HepG2 (cell line): Measurements from ENCODE around the gene ANKRD22. TPM values are rescaled to one million over a fixed set of nuclear protein-coding genes. Genes with fewer than 3 reads are reported as not detected.

ENCODE experiments used
- ATAC-seq: fragments of 200-7000 bp; cut with Tn5 transposase; 3 replicates; pipeline ENCODE4 v1.9.1; 2020; ENCODE audit warnings: mild to moderate bottlenecking, moderate library complexity
- BruUV-seq: library from RNA; stranded (reverse); fragments of 400-500 nt; replicated peaks from 2 replicates; lab custom pipeline; 2021; lab: Mats Ljungman, UMichigan
- CTCF ChIA-PET: fragments of 300-600 bp; formaldehyde crosslinking; extraction: SDS; loops from one replicate; lab custom pipeline; 2021; ENCODE audit warnings: low total read pairs, inconsistent platforms, low intra/inter-chr PET ratio; lab: Yijun Ruan, JAX
- POLR2A ChIA-PET: fragments of 350-600 bp; sonication (Branson Sonifier 250); formaldehyde crosslinking; loops from one replicate; lab custom pipeline; 2020; ENCODE audit warnings: antibody characterized with exemption, inconsistent platforms; lab: Yijun Ruan, JAX
- DNase-seq: peaks from one replicate; pipeline ENCODE4 v3.0.0-alpha.2; 2015; ENCODE audit warnings: low spot score
- FAIRE-seq: peaks from 3 replicates; lab custom pipeline; 2011; peaks lifted over from hg19 to GRCh38; lab: Jason Lieb, UNC
- H2AFZ ChIP-seq: one replicate; pipeline ENCODE4 v1.6.1; 2011; ENCODE audit warnings: low read length, inconsistent platforms
- H3K27ac ChIP-seq: fragments of 300-600 bp; 3 replicates; pipeline ENCODE4 v1.8.0; 2011; ENCODE audit warnings: mixed run types, mild to moderate bottlenecking, mixed read lengths, low read length, inconsistent platforms; ENCODE audit not compliant: insufficient read depth; ENCODE audit errors: extremely low read length
- H3K27me3 ChIP-seq, 2 experiments: fragments of 200-600 bp in 1 of 2; 2 replicates in 1 of 2; 3 replicates in 1 of 2; pipeline versions ENCODE4 v1.6.0 to v1.8.0; 2011; ENCODE audit warnings: low read length in 2 of 2, mild to moderate bottlenecking in 2 of 2, moderate library complexity in 2 of 2, inconsistent platforms in 1 of 2; ENCODE audit not compliant: insufficient read depth in 2 of 2, control insufficient read depth in 1 of 2
- H3K36me3 ChIP-seq, 2 experiments: fragments of 200-600 bp in 1 of 2; replicated peaks in 1 of 2; 2 replicates in 1 of 2; 3 replicates in 1 of 2; pipeline versions ENCODE4 v1.5.1 to v1.8.0; 2011; ENCODE audit warnings: low read length in 2 of 2, inconsistent platforms in 1 of 2; ENCODE audit not compliant: insufficient read depth in 2 of 2, control insufficient read depth in 1 of 2
- H3K4me1 ChIP-seq: 2 replicates; pipeline ENCODE4 v1.5.1; 2012; ENCODE audit warnings: low read length, inconsistent platforms; ENCODE audit not compliant: insufficient read depth
- H3K4me2 ChIP-seq: 2 replicates; pipeline ENCODE4 v1.6.0; 2011; ENCODE audit warnings: low read depth, low read length, inconsistent platforms
- H3K4me3 ChIP-seq, 3 experiments: fragments of 200-600 bp in 1 of 3; sonication (generic), shearing (Covaris generic) in 1 of 3; replicated peaks in 1 of 3; 2 replicates each; pipeline ENCODE4 v1.5.1; 2011 to 2016; ENCODE audit warnings: low read length in 3 of 3, inconsistent platforms in 2 of 3, low read depth in 2 of 3, mild to moderate bottlenecking in 2 of 3, control low read depth in 1 of 3, mixed read lengths in 1 of 3; ENCODE audit not compliant: insufficient read depth in 1 of 3
- H3K79me2 ChIP-seq: one replicate; pipeline ENCODE4 v1.6.1; 2011; ENCODE audit warnings: low read length, inconsistent platforms; ENCODE audit not compliant: insufficient read depth
- H3K9ac ChIP-seq: 2 replicates; pipeline ENCODE4 v1.6.0; 2011; ENCODE audit warnings: mild to moderate bottlenecking, low read depth, low read length, inconsistent platforms; ENCODE audit not compliant: insufficient read depth
- H3K9me3 ChIP-seq: 2 replicates; pipeline ENCODE4 v1.5.1; 2012; ENCODE audit warnings: mild to moderate bottlenecking, low read length
- H4K20me1 ChIP-seq: 2 replicates; pipeline ENCODE4 v1.6.0; 2011; ENCODE audit warnings: inconsistent platforms, mild to moderate bottlenecking, low read length, moderate library complexity; ENCODE audit not compliant: insufficient read depth
- HDAC6 ChIP-seq: fragments of 200-600 bp; sonication (generic); IDR thresholded peaks from 2 replicates; pipeline ENCODE4 v1.7.0; 2017; ENCODE audit warnings: mild to moderate bottlenecking, antibody characterized with exemption, low read length, low read depth
- PCBP1 ChIP-seq: fragments of 200-400 bp; formaldehyde crosslinking; IDR thresholded peaks from 2 replicates; pipeline ENCODE4 v1.6.1; 2017; ENCODE audit warnings: mild to moderate bottlenecking, low read depth, low read length, borderline replicate concordance
- SIN3B ChIP-seq: fragments of 150-350 bp; IDR thresholded peaks from 2 replicates; pipeline ENCODE4 v1.6.1; 2014; ENCODE audit warnings: low read length
- ZMYM3 ChIP-seq: sonication (generic); formaldehyde crosslinking; IDR thresholded peaks from 2 replicates; pipeline ENCODE4 v1.5.1; 2020; ENCODE audit warnings: mild to moderate bottlenecking, missing genetic modification reagents
- ZNF672 ChIP-seq: sonication (generic); formaldehyde crosslinking; IDR thresholded peaks from 2 replicates; pipeline ENCODE4 v1.8.1; 2022; ENCODE audit warnings: missing genetic modification reagents
- ZSCAN12 ChIP-seq: sonication (generic); formaldehyde crosslinking; IDR thresholded peaks from 2 replicates; pipeline ENCODE4 v1.9.0; 2021; ENCODE audit warnings: mild to moderate bottlenecking, missing genetic modification reagents
- in situ Hi-C: cut with HindIII; loops from 2 replicates; pipeline ENCODE4 v1.10.0; 2017; ENCODE audit warnings: low pct_unique_long_range_greater_than_20kb; ENCODE audit not compliant: extremely low pct_ligation_motif_present
- intact Hi-C: fragments of 100-400 bp; cut with micrococcal nuclease; formaldehyde crosslinking; loops from one replicate; pipeline ENCODE4 v1.10.0; 2022; ENCODE audit not compliant: unreplicated experiment
- polyA plus RNA-seq, 8 experiments: library from polyadenylated mRNA; depleted of rRNA in 3 of 8; stranded (reverse) in 7 of 8; unstranded in 1 of 8; fragments of >200 nt; fragmentation: Illumina TruSeq in 4 of 8; extraction: Trizol in 4 of 8; gene quantifications; 2 replicates each; pipeline versions ENCODE4 v1.2.1 to v1.2.3, GENCODE V29; 2011 to 2016; ENCODE audit warnings: low read depth in 4 of 8, missing spikeins in 1 of 8, mixed read lengths in 1 of 8; ENCODE audit not compliant: insufficient read depth in 1 of 8
- total RNA-seq, 5 experiments: library from RNA; depleted of rRNA; stranded (reverse); fragments of >200 nt; fragmentation: Illumina TruSeq; extraction: Trizol; gene quantifications; 2 replicates each; pipeline ENCODE4 v1.2.3, GENCODE V29; 2016; ENCODE audit warnings: low read depth in 1 of 5
- TF ChIP-seq, protein P1 (sequence below): sonication (generic); formaldehyde crosslinking; IDR thresholded peaks from 2 replicates; pipeline ENCODE4 v1.4.0; 2020; ENCODE audit warnings: mild to moderate bottlenecking, missing genetic modification reagents, borderline replicate concordance
- TF ChIP-seq, protein P2 (sequence below): sonication (generic); formaldehyde crosslinking; IDR thresholded peaks from 2 replicates; pipeline ENCODE4 v1.4.0; 2020; ENCODE audit warnings: missing genetic modification reagents
- TF ChIP-seq, protein P3 (sequence below), 2 experiments: sonication (generic) in 1 of 2; formaldehyde crosslinking in 1 of 2; IDR thresholded peaks; 2 replicates each; pipeline versions ENCODE4 v1.4.0 to v1.6.1; 2016 to 2020; ENCODE audit warnings: borderline replicate concordance in 1 of 2, low read depth in 1 of 2, mild to moderate bottlenecking in 1 of 2, missing genetic modification reagents in 1 of 2

The ANKRD22 gene
- total and polyA plus RNA-seq, 2 of the 13 experiments (the other 11 are each of a cell fraction or from before 2014, with no cell fraction given) = not detected

DNA sequence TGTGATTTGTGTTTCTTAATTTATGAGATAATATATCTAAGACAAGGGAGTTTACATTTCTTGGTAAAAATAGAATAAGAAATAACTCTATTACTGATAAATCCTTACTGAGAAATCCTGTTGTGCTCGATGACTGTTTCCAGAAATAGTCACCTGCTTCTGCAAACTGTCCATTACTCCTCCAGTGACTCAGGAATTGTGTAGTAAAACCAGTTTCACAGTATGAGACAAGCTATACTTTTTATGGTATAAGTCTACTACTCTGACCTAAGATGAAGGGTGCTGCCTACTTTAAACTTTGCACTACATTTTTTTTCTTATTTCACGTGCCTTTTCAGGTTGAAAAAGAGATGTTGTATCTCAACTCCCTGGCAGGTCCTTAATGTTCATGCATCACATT, 6.8 kb upstream of the ANKRD22 start (continued):
- TF ChIP-seq, protein P1, sequence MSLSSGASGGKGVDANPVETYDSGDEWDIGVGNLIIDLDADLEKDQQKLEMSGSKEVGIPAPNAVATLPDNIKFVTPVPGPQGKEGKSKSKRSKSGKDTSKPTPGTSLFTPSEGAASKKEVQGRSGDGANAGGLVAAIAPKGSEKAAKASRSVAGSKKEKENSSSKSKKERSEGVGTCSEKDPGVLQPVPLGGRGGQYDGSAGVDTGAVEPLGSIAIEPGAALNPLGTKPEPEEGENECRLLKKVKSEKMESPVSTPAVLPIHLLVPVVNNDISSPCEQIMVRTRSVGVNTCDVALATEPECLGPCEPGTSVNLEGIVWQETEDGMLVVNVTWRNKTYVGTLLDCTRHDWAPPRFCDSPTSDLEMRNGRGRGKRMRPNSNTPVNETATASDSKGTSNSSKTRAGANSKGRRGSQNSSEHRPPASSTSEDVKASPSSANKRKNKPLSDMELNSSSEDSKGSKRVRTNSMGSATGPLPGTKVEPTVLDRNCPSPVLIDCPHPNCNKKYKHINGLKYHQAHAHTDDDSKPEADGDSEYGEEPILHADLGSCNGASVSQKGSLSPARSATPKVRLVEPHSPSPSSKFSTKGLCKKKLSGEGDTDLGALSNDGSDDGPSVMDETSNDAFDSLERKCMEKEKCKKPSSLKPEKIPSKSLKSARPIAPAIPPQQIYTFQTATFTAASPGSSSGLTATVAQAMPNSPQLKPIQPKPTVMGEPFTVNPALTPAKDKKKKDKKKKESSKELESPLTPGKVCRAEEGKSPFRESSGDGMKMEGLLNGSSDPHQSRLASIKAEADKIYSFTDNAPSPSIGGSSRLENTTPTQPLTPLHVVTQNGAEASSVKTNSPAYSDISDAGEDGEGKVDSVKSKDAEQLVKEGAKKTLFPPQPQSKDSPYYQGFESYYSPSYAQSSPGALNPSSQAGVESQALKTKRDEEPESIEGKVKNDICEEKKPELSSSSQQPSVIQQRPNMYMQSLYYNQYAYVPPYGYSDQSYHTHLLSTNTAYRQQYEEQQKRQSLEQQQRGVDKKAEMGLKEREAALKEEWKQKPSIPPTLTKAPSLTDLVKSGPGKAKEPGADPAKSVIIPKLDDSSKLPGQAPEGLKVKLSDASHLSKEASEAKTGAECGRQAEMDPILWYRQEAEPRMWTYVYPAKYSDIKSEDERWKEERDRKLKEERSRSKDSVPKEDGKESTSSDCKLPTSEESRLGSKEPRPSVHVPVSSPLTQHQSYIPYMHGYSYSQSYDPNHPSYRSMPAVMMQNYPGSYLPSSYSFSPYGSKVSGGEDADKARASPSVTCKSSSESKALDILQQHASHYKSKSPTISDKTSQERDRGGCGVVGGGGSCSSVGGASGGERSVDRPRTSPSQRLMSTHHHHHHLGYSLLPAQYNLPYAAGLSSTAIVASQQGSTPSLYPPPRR (CRISPR knock-in tag) = no peak
- TF ChIP-seq, protein P2, sequence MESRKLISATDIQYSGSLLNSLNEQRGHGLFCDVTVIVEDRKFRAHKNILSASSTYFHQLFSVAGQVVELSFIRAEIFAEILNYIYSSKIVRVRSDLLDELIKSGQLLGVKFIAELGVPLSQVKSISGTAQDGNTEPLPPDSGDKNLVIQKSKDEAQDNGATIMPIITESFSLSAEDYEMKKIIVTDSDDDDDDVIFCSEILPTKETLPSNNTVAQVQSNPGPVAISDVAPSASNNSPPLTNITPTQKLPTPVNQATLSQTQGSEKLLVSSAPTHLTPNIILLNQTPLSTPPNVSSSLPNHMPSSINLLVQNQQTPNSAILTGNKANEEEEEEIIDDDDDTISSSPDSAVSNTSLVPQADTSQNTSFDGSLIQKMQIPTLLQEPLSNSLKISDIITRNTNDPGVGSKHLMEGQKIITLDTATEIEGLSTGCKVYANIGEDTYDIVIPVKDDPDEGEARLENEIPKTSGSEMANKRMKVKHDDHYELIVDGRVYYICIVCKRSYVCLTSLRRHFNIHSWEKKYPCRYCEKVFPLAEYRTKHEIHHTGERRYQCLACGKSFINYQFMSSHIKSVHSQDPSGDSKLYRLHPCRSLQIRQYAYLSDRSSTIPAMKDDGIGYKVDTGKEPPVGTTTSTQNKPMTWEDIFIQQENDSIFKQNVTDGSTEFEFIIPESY (CRISPR knock-in tag) = no peak
- TF ChIP-seq PCBP1 (no peak), ZNF672 (no peak)

DNA sequence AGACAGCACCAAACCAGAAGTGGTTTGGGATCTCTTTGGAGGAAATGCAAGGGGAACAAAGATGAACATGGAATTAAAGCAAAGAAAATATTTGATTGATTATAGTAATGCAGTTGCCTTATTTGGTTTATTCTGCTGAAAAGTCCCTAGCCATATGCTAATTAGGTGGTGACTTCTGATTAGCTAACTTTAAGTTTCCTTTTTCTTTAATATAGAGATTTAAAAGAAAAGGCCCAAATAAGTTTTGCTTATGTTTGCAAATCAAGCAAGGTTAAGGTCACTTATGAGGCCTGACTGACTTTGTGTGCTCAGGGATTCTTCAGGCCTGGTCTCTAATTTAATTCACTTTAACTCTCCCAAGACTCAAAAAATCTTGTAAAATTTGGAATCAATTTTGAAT, 6.2 kb upstream of the ANKRD22 start:
- no peak for FAIRE-seq
- in situ Hi-C loops = no loop called here
- Histone ChIP-seq H3K4me1 (no peaks in the 10 kb centered on the region), H4K20me1 (no peaks in the 10 kb centered on the region), H3K27me3 (no peaks in the 10 kb centered on the region), H3K27ac (no peak overlapping the region), H3K4me2 (no peak overlapping the region), H3K79me2 (no peaks in the 10 kb centered on the region), H2AFZ (no peak overlapping the region), H3K9ac (no peak overlapping the region), H3K36me3 (no peaks in the 10 kb centered on the region), H3K9me3 (no peaks in the 10 kb centered on the region), H3K4me3 (no peak overlapping the region)
- BruUV-seq = no TSS peak
- intact Hi-C loops = no loop called here
- no peak for DNase-seq
- ATAC-seq = no peak
- POLR2A ChIA-PET = no interaction called here
- CTCF ChIA-PET = no interaction called here
- TF ChIP-seq SIN3B = no peak
- TF ChIP-seq, protein P3, sequence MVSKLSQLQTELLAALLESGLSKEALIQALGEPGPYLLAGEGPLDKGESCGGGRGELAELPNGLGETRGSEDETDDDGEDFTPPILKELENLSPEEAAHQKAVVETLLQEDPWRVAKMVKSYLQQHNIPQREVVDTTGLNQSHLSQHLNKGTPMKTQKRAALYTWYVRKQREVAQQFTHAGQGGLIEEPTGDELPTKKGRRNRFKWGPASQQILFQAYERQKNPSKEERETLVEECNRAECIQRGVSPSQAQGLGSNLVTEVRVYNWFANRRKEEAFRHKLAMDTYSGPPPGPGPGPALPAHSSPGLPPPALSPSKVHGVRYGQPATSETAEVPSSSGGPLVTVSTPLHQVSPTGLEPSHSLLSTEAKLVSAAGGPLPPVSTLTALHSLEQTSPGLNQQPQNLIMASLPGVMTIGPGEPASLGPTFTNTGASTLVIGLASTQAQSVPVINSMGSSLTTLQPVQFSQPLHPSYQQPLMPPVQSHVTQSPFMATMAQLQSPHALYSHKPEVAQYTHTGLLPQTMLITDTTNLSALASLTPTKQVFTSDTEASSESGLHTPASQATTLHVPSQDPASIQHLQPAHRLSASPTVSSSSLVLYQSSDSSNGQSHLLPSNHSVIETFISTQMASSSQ (IDR thresholded peaks at IDR 0.05; ENCODE audit: low read depth) = no peak
- TF ChIP-seq, protein P3 (CRISPR knock-in tag; IDR thresholded peaks at IDR 0.05; ENCODE audit: borderline replicate concordance) = no peak
- no peak for TF ChIP-seq ZMYM3 (CRISPR knock-in tag)
- no peak for TF ChIP-seq ZSCAN12 (CRISPR knock-in tag)
- no peak for TF ChIP-seq HDAC6
